ENCODE data around the gene TUT7.
"Not testable (repeated sequence)": the region's sequence is repeated elsewhere in the genome, so short reads cannot be mapped to it uniquely, and the experiment has no call there.

TUT7 gene

DNA sequence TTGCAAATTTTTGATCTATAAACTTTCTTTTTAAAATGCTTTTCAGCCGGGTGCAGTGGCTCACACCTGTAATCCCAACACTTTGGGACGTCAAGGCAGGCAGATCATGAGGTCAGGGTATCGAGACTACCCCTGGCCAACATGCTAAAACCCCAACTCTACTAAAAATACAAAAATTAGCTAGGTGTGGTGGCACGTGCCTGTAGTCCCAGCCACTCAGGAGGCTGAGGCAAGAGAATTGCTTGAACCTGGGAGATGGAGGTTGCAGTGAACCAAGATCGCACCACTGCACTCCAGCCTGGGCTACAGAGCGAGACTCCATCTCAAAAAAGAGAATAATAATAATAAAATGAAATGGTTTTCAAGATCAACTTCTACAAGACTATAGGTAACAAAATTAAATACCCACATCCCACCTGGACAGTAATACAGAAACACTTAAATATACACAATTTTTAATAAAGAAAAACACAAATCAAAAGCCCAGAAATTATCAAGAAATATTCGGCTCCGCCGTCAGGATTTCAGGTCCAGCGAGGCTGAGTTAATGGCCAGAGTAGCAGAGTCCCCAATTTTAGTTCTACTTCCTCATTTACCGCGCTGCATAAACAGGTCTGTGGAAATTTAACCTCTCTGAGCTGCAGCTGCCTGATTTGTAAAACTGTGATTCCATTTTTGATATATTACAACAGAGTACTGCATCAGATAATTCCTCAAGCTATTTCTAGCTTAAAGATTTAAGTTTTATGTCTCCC is 4.0 kb downstream of the TUT7 start:
- DNase-seq (ENCODE audit: low spot score) = no peak

DNA sequence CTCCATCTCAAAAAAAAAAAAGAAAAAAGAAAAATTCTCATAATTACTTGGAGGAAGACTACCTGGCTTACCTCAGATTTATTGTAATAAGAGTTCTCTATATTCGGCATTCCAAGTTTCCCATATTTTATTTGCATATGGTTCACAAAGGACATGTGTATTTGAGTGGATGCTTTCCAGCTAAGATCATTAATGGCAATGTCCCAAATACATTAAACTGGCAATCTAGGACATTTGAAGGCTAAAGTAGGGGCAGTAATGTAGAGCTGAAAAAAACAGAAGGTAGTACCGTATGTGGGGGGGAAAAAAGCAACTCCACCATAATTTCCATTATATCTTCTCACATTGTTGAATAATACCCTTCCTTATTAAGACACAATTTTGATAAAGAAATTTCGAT is 4.9 kb downstream of the TUT7 start:
- DNase-seq (ENCODE audit: low spot score) = no peak

DNA sequence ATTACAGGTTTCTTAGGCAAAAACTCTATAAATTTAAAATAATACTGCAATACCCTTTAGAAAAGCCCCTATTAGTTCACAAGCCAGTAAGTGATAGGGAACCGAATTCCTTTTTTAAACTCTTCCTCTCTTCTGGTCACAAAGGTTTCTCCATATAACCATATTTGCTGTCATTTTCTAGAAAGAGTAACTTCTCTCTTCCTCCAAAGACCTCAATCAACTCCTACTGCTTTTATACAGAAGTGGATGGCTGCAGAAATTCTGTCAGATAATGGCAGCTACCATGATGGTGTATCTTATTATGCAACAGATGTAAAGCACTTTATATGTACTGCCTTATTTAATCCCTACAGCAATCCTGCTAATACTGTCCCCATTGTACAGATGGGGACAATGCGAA is 6.2 kb downstream of the TUT7 start:
- no peak for DNase-seq (ENCODE audit: low spot score)

DNA sequence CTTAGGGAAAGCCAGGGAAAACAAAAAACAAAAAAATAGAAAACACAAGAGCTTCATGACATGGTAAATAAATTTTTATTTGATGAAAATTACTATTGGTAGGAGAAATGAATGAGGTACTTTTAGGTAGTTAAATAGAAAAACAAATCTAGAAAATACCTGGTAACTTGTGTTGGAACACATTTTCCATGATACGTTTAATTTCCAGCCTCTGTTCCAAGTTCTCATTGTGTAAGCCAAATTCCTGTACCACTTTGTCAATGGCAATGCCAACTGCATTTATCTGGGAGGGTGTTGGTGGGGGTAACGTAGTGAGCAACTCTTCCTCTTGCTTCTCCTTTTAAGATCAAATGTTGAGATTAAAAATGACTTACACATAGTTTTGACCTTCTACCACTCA is 9.4 kb downstream of the TUT7 start:
- no peak for DNase-seq (ENCODE audit: low spot score)

DNA sequence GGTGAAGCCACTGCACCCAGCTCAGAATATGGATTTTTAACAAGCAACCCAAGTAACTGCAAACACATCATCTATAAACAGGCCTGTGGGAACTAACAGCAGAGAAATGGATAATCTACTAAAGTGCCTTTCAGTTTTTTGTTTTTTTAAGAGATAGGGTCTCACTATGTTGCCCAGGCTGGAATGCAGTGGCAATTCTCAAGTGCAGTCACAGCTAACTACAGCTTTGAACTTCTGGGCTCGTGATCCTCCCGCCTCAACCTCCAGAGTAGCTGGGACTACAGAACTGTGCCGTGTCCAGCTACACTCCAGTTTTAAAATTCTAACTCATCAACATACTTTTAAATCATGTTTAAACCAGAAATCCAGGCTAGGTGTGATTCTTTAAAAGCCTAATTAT is 11.9 kb downstream of the TUT7 start:
- DNase-seq (ENCODE audit: low spot score) = no peak

DNA sequence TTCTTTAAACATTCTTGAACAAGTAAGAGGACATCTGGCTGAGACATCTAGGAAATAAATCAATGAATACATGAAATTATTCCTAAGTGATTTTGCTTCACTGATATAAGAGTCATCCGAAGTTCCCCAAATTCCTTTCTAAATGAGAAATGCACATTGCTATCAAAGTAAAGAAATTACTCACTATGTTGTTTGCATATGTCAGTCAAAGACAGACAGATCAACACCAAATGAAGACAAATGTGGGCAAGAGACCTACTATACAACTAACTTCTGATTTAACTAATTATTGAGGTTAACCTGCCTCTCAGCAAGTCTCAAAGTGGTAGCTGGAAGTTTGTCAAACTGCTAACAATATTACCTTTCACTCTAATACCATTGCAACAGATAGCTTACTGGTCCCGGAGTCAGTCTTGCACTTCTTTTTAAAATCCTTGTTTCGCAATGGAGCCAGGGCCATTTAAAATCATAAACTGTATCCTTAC is 13.2 kb downstream of the TUT7 start:
- no peak for DNase-seq (ENCODE audit: low spot score)

DNA sequence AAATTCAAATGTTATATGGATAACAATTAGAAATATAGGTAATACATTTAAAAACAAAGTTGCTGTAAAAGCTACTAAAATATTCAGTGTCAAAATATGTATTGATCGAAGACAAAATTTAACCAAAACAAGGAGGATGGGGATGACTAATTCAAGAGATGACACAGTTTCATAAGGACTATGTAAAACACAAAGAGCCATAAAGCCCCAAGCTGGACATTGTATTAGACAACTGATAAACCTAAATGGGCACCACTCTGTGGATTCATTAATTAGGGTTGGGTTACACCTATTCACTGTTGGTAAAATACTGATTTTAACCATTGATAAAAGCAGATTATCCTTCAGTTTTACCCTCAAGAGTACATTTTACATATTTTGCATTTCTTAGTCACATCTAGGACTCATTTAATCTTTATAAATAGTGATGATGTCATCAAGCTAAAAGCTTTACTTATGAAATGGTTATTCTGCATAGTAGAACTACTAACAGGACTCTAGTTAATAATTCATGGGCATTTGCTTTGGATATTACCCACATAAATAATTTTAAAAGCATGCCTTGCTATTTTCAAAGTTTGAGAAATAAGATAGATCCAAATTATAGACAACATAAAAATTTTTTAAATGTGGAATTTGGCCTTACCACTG is 13.7 kb downstream of the TUT7 start:
- no peak for DNase-seq (ENCODE audit: low spot score)

DNA sequence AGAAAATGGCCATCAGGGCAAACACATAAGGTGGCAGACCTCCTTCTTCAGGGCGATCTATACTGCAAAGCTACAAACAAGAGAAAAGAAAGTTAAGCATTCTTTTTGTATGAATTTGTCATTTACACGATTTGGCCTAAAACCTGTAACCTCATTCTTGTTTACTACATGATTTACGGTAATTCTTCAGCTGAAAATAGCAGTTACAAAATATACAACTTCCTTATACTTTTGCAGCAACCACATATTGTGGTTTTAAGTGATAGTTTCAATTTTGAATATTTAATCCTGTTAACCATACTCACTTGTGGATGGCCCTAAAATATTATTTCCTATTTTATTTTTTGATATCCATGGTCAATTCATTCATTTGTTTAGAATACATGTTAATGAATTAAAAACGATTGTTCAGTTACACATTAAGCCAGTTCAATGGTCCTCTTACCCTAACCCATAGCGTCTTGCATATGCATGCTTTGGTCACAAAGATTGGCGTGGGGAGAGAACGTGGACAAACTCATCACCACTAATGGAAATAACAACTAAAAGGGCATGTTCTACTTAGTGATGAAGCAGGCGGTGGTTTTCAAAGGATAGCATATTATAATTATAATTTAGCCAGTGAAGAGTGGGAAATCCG is 16.6 kb downstream of the TUT7 start:
- no peak for DNase-seq (ENCODE audit: low spot score)

DNA sequence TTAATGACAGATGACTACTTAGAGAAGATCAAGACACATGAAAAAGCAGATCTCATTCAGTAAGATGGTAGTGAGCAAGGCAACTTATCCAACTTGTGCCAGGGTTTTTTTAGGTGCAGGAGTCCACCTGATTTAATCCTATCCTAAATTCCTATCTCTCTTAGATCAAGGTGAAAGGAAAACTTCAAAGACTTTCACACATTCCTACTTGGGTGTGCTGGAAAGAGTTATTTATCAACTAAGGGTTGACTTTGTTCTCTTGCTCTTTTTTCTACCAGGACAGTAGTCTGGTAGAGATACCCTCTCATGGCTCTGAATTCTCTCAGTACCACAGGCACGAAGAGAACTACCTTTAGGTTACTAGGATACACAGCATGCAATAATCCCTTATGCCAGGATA is 18.2 kb downstream of the TUT7 start:
- no peak for DNase-seq (ENCODE audit: low spot score)

DNA sequence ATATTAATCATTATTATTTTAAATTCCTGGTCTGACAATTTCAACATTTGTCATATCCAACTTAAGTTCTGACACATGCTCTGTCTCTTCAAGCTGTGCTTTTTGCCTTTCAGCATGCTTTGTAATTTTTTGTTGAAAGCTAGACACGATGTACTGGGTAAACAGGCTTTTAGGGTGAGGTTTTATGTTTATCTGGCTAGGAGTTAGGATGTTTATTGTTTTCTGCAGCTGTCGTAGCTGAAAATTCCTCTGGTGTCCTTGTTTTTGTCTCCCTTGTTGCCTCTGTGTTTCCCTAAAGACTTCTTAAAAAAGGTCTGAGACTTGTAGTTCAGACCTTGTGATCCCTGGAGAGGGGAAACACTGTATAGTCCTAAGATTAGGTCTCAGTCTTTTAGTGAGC is 20.6 kb downstream of the TUT7 start:
- no peak for DNase-seq (ENCODE audit: low spot score)

DNA sequence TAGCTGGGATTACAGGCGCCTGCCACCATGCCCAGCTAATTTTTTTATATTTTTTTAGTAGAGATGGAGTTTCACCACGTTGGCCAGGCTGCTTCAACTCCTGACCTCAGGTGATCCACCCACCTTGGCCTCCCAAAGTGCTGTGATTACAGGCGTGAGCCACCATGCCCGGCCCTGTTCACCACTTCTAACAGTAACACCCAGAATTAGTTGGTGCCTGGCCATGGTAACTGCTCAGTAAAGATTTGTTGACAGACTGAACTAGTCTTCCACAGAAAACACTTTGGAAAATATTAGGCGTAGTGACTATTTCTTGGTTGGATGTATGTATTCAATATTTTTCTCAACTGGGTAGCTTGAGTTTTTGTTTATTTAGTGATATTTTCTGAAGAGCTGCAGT is 24.0 kb downstream of the TUT7 start:
- no peak for DNase-seq (ENCODE audit: low spot score)

DNA sequence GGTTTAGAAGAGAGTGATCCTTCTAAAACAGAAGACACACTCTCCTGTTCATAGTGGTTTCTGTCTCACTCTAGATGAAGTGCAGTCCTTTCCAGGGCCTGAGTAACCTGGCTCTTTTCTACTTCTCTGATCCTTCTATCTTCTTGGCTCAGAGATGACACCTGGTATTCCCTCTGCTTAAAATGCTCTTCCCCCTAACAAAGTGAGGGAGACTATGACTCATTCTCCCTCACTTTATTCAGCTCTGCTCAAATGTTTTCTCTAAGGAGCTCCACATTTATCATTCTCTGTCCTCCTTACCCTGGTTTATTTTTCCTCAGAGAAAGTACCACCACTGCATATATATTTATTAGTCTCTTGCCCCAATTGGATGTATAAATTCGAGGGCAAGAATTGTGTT is 24.6 kb downstream of the TUT7 start:
- no peak for DNase-seq (ENCODE audit: low spot score)

DNA sequence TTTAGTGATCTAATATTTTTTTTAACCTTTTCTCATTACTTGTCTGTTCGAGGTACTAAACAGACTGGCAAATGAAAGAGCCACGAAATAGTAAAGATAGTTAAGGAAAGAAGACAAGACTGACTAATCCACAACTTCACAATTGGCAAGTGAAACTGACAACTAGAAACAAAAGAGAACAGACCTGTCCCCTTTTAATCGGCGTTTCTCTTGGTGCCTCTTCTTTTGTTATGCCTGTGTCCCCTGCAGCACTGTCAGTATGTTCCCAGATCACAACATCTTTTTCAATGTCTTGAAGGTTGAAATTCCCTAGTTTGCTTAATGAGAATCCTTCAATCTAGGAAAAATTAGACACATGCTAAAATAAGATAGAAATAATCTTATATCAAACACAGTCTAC is 26.1 kb downstream of the TUT7 start:
- DNase-seq (ENCODE audit: low spot score) = no peak

DNA sequence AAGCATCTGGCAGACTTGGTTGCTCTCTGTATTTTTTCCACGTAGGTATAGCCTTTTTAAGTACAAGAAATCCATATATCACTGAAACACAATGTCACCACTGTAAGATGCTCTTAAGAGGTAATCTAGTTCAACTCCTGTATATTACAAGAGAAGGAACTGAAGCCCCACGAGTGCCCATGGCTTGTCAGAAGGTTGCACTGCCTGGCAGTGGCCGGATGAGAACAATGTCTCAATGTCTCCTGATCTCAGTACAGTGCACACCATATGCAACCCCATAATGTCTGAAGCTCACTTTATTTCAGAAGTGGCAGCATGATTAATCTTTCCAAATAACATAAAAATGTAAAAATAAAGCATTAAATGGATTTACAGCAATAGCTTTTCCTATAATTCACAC is 27.7 kb downstream of the TUT7 start:
- no peak for DNase-seq (ENCODE audit: low spot score)

DNA sequence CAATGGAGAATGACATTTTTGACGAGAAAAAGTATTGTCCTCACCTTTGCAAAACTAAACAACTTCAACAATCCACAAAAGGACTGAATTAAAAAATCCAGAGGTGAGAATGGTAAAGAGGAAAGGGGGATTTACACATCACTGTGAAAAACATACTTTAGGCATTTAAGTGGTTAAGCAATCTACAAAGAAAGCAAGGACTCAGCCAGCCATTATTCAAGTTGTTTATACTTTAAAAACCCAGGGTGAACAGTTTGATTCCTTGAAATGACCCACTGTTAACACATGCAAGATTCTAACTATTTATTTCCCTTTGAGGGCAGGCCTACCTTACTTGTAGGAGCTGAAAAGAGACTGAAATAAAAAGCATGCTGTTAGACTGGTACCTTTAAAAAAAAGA is 29.3 kb downstream of the TUT7 start:
- no peak for DNase-seq (ENCODE audit: low spot score)

DNA sequence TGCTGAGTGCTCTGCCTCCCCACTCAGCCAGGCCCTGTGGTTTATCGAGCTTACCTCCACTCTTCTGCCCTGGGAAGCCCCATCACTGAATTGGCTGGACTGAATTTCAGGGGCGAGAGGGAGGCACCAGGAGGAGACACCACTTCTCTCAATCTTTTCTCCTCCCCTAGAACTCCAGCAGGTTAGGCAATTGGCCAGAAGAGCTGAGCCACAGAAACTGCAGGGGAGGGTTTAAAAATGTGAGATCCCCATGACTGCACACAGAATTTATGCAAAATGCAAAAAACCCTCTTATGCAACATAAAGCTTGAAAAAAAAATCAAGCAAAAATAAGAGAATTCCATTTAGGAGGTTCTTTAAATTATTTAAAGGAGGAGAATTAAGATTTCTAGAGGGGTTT is 29.9 kb downstream of the TUT7 start:
- DNase-seq (ENCODE audit: low spot score) = no peak

DNA sequence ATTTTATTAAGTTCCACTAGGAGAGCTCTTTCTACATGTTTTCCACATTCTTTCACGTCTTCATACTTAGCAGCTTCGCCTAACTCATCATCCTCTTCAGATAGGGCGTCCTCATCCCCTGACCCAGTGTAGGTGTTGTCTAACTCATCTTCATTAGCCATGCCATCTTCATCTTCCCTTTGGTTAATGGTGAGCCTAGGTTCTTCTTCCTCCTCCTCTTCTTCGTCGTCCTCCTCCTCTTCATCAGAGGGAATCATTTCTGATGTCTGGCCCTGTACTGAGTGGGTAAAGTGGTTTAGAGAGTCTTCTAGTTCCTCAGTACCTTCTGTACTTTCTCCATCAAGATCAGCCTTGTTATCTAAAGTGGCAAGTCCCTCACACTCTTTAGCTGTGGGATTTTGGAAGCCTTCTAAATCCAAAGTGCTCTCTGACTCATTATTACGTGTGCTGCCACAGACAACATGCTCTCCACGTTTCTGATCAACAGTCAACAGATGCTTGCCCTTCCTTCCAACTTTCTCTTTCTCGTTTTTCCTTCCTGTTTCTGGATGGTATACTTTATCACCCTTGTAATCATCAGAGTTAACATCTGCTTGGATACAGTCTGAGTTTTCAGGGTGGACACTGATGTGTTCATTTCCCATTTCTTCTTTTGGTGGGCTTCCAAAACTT is 31.1 kb downstream of the TUT7 start:
- no peak for DNase-seq (ENCODE audit: low spot score)

DNA sequence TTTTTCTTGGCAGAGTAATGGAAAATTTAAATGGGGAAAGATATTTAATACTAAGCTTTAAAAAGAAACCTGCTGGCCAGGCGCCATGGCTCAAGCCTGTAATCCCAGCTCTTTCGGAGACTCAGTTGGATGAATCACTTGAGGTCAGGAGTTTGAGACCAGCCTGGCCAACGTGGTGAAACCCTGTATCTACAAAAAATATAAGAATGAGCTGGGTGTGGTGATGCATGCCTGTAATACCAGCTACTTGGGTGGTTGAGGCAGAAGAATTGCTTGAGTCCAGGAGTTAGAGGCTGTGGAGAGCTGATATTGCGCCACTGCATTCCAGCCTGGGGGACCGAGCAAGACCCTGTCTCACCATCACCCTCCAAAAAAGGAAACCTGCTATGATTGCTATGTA is 32.8 kb downstream of the TUT7 start:
- DNase-seq (ENCODE audit: low spot score) = no peak

DNA sequence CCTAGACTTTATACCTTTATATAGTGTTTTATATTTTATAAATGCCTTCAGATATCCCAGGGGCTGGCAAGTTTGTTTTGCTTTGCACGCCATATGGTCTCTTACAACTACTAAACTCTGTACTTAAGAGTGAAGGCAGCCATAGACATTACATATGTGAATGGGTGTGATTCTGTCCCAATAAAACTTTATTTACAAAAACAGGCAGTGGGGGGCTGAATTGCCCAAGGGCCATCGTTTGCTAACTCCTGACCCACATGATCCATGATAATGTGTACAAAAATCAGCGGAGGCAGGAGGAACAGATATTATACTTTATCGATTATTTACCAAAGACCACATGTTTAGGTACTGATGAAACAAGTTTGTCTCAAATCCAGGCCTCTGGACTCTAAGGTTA is 36.0 kb downstream of the TUT7 start:
- no peak for DNase-seq (ENCODE audit: low spot score)

DNA sequence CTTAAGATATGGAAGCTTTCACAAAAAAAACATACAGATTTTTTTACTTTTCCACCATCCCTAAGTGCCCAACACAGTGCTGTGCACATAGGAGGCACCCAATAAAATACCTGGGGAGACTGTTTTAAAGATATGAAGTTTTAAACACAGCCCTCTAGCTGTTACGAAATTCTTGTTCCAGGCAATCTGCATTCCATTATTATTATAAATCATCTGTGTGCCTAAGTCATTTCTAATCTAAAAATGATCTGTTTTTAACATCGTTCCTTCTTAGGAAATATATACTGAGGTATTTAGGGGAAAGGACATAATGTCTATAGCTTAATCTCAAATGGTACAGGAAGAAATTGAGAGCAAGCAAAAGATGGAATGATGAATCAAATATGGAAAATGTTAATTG is 39.1 kb downstream of the TUT7 start:
- DNase-seq (ENCODE audit: low spot score) = no peak

DNA sequence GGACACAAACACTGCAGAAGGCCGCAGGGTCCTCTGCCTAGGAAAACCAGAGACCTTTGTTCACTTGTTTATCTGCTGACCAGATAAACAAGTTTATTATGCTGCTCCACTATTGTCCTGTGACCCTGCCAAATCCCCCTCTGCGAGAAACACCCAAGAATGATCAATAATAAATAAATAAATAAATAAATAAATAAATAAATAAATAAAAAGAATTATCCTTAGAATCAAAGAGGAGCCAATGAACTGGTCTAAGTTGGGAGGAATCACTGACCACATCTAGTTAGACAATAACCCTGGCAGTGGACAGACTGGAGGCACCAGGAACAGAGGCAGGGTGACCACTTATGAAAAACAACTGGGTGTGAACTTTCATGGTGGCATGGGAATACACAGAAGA is 41.3 kb downstream of the TUT7 start:
- not testable (repeated sequence) for DNase-seq (ENCODE audit: low spot score)

DNA sequence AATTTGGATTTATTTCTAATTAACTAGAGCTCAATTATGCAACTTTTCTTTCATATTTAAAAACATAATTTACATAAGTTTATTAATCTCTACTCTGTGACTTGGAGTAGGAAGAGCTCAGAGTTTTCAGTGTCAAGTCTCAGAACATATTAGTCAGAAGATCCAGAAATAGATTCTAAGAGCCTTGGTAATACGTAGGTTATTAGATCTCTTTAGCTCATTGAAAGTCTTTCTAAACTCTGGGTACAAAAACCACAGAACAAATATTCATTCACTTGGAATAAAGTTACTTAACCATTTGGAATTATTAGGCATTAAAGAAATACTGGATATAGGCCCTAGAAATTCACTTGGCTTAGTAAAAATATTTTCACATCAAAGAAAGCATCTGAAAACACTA is 45.5 kb downstream of the TUT7 start:
- no peak for DNase-seq (ENCODE audit: low spot score)

DNA sequence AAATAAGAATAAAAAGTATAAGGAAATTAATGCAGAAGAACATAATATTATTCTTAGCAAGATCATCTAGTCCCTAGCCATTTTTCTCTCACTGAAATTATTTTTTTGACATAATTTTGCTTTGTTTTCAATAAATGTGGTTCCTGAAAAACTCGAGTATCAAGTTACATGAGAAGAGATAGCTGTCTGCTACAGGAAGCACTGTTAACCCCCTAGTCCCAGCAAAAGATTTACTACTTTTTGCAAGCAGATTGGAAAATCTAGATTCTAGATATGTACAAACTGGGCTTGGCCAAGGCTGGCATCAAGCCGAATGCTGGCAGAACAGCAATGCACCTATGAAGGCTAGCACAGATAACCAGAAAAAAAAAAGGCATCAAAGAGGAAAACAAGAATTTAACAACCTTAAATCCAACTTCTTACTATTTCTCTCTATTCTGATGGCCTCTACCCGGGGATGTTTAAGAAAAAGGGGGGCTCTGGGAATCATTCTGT is 49.9 kb downstream of the TUT7 start:
- no peak for DNase-seq (ENCODE audit: low spot score)

All from CD4-positive, alpha-beta T cell treated with Interleukin-15 for 4 hours (primary cell).